ENCODE measurements around the gene SNED1. TPM values are rescaled to one million over a fixed set of nuclear protein-coding genes. Genes with fewer than 3 reads are reported as not detected.

Gene SNED1
- total RNA-seq, 1 donor from 2014 or later, result 2.8 TPM

DNA sequence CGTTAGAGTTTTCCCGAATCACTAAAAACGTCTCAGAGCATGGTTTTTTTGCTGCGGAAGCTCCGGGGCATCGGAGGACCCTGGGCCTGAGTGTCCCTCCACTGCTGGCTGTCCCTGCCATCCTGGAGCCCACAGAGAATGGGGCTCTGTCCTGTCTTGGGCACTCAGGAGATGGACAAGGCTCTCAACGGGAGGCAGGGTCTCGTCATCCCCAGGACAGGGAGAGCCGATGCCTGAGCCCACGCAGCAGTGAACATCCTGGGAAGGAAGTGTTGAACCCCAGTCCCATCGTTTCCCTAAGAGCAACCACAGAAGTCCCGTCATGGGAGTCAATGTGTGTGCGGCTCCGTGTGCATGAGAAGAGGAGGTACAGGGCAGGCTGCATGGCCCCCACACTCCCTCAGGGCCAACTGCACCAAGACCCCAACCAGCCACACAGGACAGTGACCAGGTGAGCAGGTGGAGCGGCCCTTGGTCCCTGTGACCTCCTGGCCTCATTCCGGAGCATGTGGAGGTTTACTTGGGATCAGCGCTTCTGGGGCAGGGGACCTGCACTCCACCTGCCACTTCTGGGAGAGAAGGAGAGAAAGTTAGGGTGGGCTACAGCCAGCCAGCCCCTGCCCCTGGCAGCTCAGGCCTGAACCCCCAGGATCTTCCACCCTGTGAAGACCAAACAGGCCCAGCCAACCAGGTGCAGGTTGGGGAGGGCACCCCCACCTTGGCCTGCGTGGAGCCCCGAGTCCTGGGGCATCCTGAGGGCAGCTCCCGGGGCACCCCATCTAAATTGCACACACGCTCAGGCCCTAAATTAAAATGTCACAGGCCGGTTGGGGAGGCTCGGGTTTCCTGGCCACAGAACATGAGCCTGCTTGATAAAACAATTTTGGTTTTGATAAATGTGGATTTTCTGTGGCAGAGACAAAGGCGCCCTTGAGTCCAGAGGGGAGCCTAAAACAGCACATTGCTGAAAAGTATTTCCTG lies 3.1 kb upstream of the SNED1 start:
- H3K27me3 Mint-ChIP-seq (ENCODE audit: unreplicated experiment), result peaks cover 14% of the 10 kb centered on the region
- no peak overlapping the region for H3K4me3 Mint-ChIP-seq (ENCODE audit: unreplicated experiment)
- TF ChIP-seq, protein P1, sequence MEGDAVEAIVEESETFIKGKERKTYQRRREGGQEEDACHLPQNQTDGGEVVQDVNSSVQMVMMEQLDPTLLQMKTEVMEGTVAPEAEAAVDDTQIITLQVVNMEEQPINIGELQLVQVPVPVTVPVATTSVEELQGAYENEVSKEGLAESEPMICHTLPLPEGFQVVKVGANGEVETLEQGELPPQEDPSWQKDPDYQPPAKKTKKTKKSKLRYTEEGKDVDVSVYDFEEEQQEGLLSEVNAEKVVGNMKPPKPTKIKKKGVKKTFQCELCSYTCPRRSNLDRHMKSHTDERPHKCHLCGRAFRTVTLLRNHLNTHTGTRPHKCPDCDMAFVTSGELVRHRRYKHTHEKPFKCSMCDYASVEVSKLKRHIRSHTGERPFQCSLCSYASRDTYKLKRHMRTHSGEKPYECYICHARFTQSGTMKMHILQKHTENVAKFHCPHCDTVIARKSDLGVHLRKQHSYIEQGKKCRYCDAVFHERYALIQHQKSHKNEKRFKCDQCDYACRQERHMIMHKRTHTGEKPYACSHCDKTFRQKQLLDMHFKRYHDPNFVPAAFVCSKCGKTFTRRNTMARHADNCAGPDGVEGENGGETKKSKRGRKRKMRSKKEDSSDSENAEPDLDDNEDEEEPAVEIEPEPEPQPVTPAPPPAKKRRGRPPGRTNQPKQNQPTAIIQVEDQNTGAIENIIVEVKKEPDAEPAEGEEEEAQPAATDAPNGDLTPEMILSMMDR (IDR thresholded peaks at IDR 0.05; ENCODE audit: partially characterized antibody, unreplicated experiment), result no peak
- DNase-seq, result no peak
- peaks cover 6% of the 10 kb centered on the region for H3K9me3 Mint-ChIP-seq (ENCODE audit: unreplicated experiment)
- no peaks in the 10 kb centered on the region for H3K36me3 Mint-ChIP-seq (ENCODE audit: unreplicated experiment)
- no peak overlapping the region for H3K27ac Mint-ChIP-seq (ENCODE audit: unreplicated experiment)
- H3K4me1 Mint-ChIP-seq (ENCODE audit: low read depth, unreplicated experiment), result peaks cover 11% of the 10 kb centered on the region

DNA sequence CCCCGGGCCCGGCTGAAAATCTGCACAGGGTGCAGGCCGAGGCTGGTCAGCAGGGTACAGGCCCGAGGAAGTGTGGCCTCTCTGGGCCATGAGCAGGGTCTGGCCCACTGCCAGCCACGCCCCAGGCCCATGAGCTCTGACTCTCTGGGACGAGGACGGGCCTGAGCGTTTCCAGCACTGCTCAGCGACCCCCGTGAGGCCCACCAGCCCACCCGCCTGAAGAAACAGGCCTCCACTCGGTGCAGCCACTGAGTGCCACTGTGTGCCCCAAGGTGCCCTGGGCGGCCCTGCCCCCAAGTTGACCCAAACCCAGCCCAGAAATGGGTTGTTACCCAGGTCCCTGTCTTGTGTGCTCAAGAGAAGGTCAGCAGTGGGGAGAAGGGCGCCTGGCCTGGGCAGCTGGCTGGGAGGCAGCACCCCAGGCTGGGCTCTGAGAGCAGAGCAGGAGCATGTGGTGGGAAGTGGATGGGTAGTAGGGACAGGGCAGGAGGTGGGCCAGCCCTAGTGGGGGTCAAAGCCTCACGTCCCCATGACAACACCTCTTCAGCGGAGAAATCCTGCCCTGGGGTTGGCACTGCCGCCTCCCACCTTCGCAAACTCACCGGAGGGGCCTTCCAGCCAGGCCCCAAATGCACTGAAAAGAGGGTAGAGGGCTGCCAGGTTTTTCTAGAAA lies 2.1 kb upstream of the SNED1 start:
- H3K27ac Mint-ChIP-seq (ENCODE audit: unreplicated experiment), result no peak overlapping the region
- TF ChIP-seq, protein P1 (IDR thresholded peaks at IDR 0.05; ENCODE audit: partially characterized antibody, unreplicated experiment), result no peak
- H3K4me3 Mint-ChIP-seq (ENCODE audit: unreplicated experiment), result no peak overlapping the region
- peaks cover 18% of the 10 kb centered on the region for H3K27me3 Mint-ChIP-seq (ENCODE audit: unreplicated experiment)
- H3K36me3 Mint-ChIP-seq (ENCODE audit: unreplicated experiment), result no peaks in the 10 kb centered on the region
- peaks cover 11% of the 10 kb centered on the region for H3K4me1 Mint-ChIP-seq (ENCODE audit: low read depth, unreplicated experiment)
- DNase-seq, result no peak
- H3K9me3 Mint-ChIP-seq (ENCODE audit: unreplicated experiment), result peaks cover 8% of the 10 kb centered on the region

DNA sequence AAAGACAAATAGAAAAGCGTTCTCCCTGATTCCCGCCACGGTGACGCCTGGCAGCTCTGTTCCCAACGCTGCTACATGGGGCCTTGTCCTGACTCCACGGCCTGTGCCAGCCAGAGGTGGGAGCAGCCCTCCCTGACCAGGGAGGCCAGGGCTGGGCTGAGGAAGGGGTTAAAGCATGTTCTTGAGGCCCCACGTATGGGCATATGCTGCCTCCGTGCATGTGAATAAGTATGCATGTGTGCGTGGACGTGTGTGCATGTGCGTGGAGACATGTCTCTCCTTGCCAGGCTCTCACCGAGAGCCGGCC lies 1.6 kb upstream of the SNED1 start:
- TF ChIP-seq, protein P1 (IDR thresholded peaks at IDR 0.05; ENCODE audit: partially characterized antibody, unreplicated experiment), result no peak
- DNase-seq, result no peak
- H3K9me3 Mint-ChIP-seq (ENCODE audit: unreplicated experiment), result peaks cover 9% of the 10 kb centered on the region
- no peaks in the 10 kb centered on the region for H3K36me3 Mint-ChIP-seq (ENCODE audit: unreplicated experiment)
- peaks cover 8% of the 10 kb centered on the region for H3K4me1 Mint-ChIP-seq (ENCODE audit: low read depth, unreplicated experiment)
- no peak overlapping the region for H3K27ac Mint-ChIP-seq (ENCODE audit: unreplicated experiment)
- H3K27me3 Mint-ChIP-seq (ENCODE audit: unreplicated experiment), result peaks cover 18% of the 10 kb centered on the region
- H3K4me3 Mint-ChIP-seq (ENCODE audit: unreplicated experiment), result no peak overlapping the region

DNA sequence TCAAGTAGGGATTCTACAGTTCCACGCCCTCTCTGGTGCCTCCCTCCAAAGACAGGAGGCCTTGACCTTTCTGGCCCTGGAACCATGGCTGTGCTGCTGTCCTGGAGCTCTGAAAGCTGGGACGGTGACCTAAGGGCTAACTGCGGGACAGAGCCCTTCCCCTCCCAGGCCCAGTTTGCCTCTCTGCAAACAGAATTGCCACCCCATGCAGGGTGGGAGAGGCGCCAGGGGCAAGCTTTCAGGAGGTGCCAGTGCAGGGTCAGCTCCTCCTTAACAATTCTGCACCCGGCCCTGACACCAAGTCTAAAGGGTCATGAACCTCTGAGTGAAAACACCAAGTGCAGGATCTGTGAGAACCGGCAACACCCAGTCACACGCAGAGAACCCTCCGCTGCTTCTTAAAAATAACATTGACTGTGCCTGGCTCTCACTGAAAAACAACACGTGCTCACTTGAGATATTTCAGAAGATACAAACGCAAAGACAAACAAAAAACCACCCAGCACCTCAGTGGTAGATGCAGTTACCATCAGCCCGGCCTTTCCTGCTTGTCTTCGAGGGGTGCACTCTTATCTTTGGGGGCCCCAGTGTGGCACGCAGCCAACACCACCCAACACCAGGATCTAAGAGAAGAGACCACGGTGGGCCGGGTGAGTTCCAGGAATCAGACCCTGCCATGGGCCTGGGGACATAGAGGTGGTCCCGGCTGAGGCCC lies 1.1 kb upstream of the SNED1 start:
- no peak for DNase-seq
- Mint-ChIP-seq H3K4me3 (ENCODE audit: unreplicated experiment) (peak overlapping the region; percentile 44), H3K9me3 (ENCODE audit: unreplicated experiment) (peaks cover 5% of the 10 kb centered on the region), H3K4me1 (ENCODE audit: low read depth, unreplicated experiment) (peaks cover 5% of the 10 kb centered on the region), H3K27ac (ENCODE audit: unreplicated experiment) (no peak overlapping the region), H3K36me3 (ENCODE audit: unreplicated experiment) (no peaks in the 10 kb centered on the region), H3K27me3 (ENCODE audit: unreplicated experiment) (peaks cover 13% of the 10 kb centered on the region)
- TF ChIP-seq, protein P1 (IDR thresholded peaks at IDR 0.05; ENCODE audit: partially characterized antibody, unreplicated experiment), result no peak

All from glutamatergic neuron (in vitro differentiated cells).